Measurements from ENCODE around the gene DLGAP4. TPM values are rescaled to one million over a fixed set of nuclear protein-coding genes. Genes with fewer than 3 reads are reported as not detected.

Gene DLGAP4
- total RNA-seq, 2 experiments from 2014 or later: 19.9 to 23.6 TPM

GRCh38 chr20:36404435-36404978, 98.4 kb downstream of the DLGAP4 start:
- ATAC-seq (no peak), DNase-seq (no peak)
- Mint-ChIP-seq H3K4me1 (ENCODE audit: low read depth) (no peaks in the 10 kb centered on the region), H3K4me3 (no peak overlapping the region), H3K36me3 (ENCODE audit: low read depth) (no peaks in the 10 kb centered on the region), H3K27me3 (ENCODE audit: low read depth) (peaks cover 16% of the 10 kb centered on the region), H3K27ac (no peak overlapping the region), H3K9me3 (ENCODE audit: insufficient read depth) (no peaks in the 10 kb centered on the region)
- ChIA-PET CTCF (no interaction called here), POLR2A (no interaction called here)

GRCh38 chr20:36405255-36405654, 99.1 kb downstream of the DLGAP4 start:
- CTCF ChIA-PET: no interaction called here
- Mint-ChIP-seq H3K27me3 (ENCODE audit: low read depth) (peaks cover 16% of the 10 kb centered on the region), H3K4me3 (no peak overlapping the region), H3K36me3 (ENCODE audit: low read depth) (no peaks in the 10 kb centered on the region), H3K4me1 (ENCODE audit: low read depth) (no peaks in the 10 kb centered on the region), H3K9me3 (ENCODE audit: insufficient read depth) (no peaks in the 10 kb centered on the region), H3K27ac (no peak overlapping the region)
- POLR2A ChIA-PET: no interaction called here
- DNase-seq (no peak), ATAC-seq (no peak)

- no peaks in the 10 kb centered on the region for H3K36me3 Mint-ChIP-seq (ENCODE audit: low read depth)
- ATAC-seq: no peak
- H3K4me3 Mint-ChIP-seq: no peak overlapping the region
- H3K27me3 Mint-ChIP-seq (ENCODE audit: low read depth): peaks cover 6% of the 10 kb centered on the region
- no peak overlapping the region for H3K27ac Mint-ChIP-seq
- H3K9me3 Mint-ChIP-seq (ENCODE audit: insufficient read depth): no peaks in the 10 kb centered on the region
- no peaks in the 10 kb centered on the region for H3K4me1 Mint-ChIP-seq (ENCODE audit: low read depth)
- DNase-seq: no peak
- CTCF ChIA-PET: no interaction called here
- POLR2A ChIA-PET: no interaction called here
Observed at GRCh38 chr20:36407199-36407733, 101.1 kb downstream of the DLGAP4 start.

- H3K36me3 Mint-ChIP-seq (ENCODE audit: low read depth): no peaks in the 10 kb centered on the region
- no peaks in the 10 kb centered on the region for H3K4me1 Mint-ChIP-seq (ENCODE audit: low read depth)
- H3K9me3 Mint-ChIP-seq (ENCODE audit: insufficient read depth): no peaks in the 10 kb centered on the region
- H3K27ac Mint-ChIP-seq: no peak overlapping the region
- peaks cover 1% of the 10 kb centered on the region for H3K27me3 Mint-ChIP-seq (ENCODE audit: low read depth)
- ChIA-PET POLR2A (interaction anchor here (0.7 kb wide), 1 partner anchor 9 kb away, joined by 3 read pairs; no protein-coding TSS in a partner anchor), CTCF (no interaction called here)
- DNase-seq (no peak), ATAC-seq (no peak)
- no peak overlapping the region for H3K4me3 Mint-ChIP-seq
Observed at GRCh38 chr20:36408219-36408618, 102.1 kb downstream of the DLGAP4 start.

GRCh38 chr20:36411861-36412454, 105.8 kb downstream of the DLGAP4 start:
- ATAC-seq: no peak
- no peak overlapping the region for H3K27ac Mint-ChIP-seq

GRCh38 chr20:36415475-36416002, 109.4 kb downstream of the DLGAP4 start:
- H3K9me3 Mint-ChIP-seq (ENCODE audit: insufficient read depth): no peaks in the 10 kb centered on the region
- H3K4me1 Mint-ChIP-seq (ENCODE audit: low read depth): no peaks in the 10 kb centered on the region
- H3K27ac Mint-ChIP-seq: no peak overlapping the region
- ChIA-PET POLR2A (no interaction called here), CTCF (no interaction called here)
- DNase-seq (no peak), ATAC-seq (no peak)
- no peaks in the 10 kb centered on the region for H3K27me3 Mint-ChIP-seq (ENCODE audit: low read depth)
- H3K4me3 Mint-ChIP-seq: no peak overlapping the region
- H3K36me3 Mint-ChIP-seq (ENCODE audit: low read depth): no peaks in the 10 kb centered on the region

More at GRCh38 chr20:36411861-36412454, 105.8 kb downstream of the DLGAP4 start:
- no peaks in the 10 kb centered on the region for H3K4me1 Mint-ChIP-seq (ENCODE audit: low read depth)
- ChIA-PET CTCF (interaction anchor here (2.1 kb wide), 1 partner anchor 13 kb away, joined by 6 read pairs; no protein-coding TSS in a partner anchor), POLR2A (no interaction called here)
- no peaks in the 10 kb centered on the region for H3K36me3 Mint-ChIP-seq (ENCODE audit: low read depth)
- no peaks in the 10 kb centered on the region for H3K27me3 Mint-ChIP-seq (ENCODE audit: low read depth)
- no peak overlapping the region for H3K4me3 Mint-ChIP-seq
- no peak for DNase-seq
- H3K9me3 Mint-ChIP-seq (ENCODE audit: insufficient read depth): no peaks in the 10 kb centered on the region

- Mint-ChIP-seq H3K4me3 (no peak overlapping the region), H3K27ac (no peak overlapping the region), H3K9me3 (ENCODE audit: insufficient read depth) (no peaks in the 10 kb centered on the region), H3K4me1 (ENCODE audit: low read depth) (no peaks in the 10 kb centered on the region), H3K27me3 (ENCODE audit: low read depth) (peaks cover 2% of the 10 kb centered on the region), H3K36me3 (ENCODE audit: low read depth) (no peaks in the 10 kb centered on the region)
- DNase-seq: no peak
- POLR2A ChIA-PET: no interaction called here
- CTCF ChIA-PET: interaction anchor here (1.9 kb wide), 1 partner anchor 20 kb away, joined by 6 read pairs; no protein-coding TSS in a partner anchor
- ATAC-seq: no peak
Observed at GRCh38 chr20:36418711-36419110, 112.6 kb downstream of the DLGAP4 start.

- ATAC-seq (no peak), DNase-seq (no peak)
- Mint-ChIP-seq H3K27ac (no peak overlapping the region), H3K36me3 (ENCODE audit: low read depth) (no peaks in the 10 kb centered on the region), H3K27me3 (ENCODE audit: low read depth) (peaks cover 4% of the 10 kb centered on the region), H3K4me3 (no peak overlapping the region), H3K9me3 (ENCODE audit: insufficient read depth) (no peaks in the 10 kb centered on the region), H3K4me1 (ENCODE audit: low read depth) (no peaks in the 10 kb centered on the region)
- POLR2A ChIA-PET: no interaction called here
- CTCF ChIA-PET: no interaction called here
Observed at GRCh38 chr20:36421641-36422040, 115.5 kb downstream of the DLGAP4 start.

- no peak for DNase-seq
- Mint-ChIP-seq H3K27me3 (ENCODE audit: low read depth) (peaks cover 4% of the 10 kb centered on the region), H3K36me3 (ENCODE audit: low read depth) (no peaks in the 10 kb centered on the region), H3K4me3 (no peak overlapping the region), H3K9me3 (ENCODE audit: insufficient read depth) (no peaks in the 10 kb centered on the region), H3K27ac (no peak overlapping the region), H3K4me1 (ENCODE audit: low read depth) (no peaks in the 10 kb centered on the region)
- ChIA-PET POLR2A (no interaction called here), CTCF (no interaction called here)
- no peak for ATAC-seq
Observed at GRCh38 chr20:36424314-36424713, 118.2 kb downstream of the DLGAP4 start.

- ChIA-PET POLR2A (no interaction called here), CTCF (no interaction called here)
- Mint-ChIP-seq H3K27ac (no peak overlapping the region), H3K9me3 (ENCODE audit: insufficient read depth) (no peaks in the 10 kb centered on the region), H3K27me3 (ENCODE audit: low read depth) (peaks cover 6% of the 10 kb centered on the region), H3K4me1 (ENCODE audit: low read depth) (no peaks in the 10 kb centered on the region), H3K4me3 (no peak overlapping the region), H3K36me3 (ENCODE audit: low read depth) (no peaks in the 10 kb centered on the region)
- no peak for ATAC-seq
- no peak for DNase-seq
Observed at GRCh38 chr20:36425166-36425565, 119.0 kb downstream of the DLGAP4 start.

- Mint-ChIP-seq H3K36me3 (ENCODE audit: low read depth) (no peaks in the 10 kb centered on the region), H3K27me3 (ENCODE audit: low read depth) (peaks cover 4% of the 10 kb centered on the region), H3K4me3 (no peak overlapping the region), H3K4me1 (ENCODE audit: low read depth) (peaks cover 3% of the 10 kb centered on the region), H3K27ac (no peak overlapping the region), H3K9me3 (ENCODE audit: insufficient read depth) (no peaks in the 10 kb centered on the region)
- ChIA-PET POLR2A (no interaction called here), CTCF (no interaction called here)
- DNase-seq (no peak), ATAC-seq (no peak)
Observed at GRCh38 chr20:36431604-36432003, 125.5 kb downstream of the DLGAP4 start.

GRCh38 chr20:36432096-36432495, 126.0 kb downstream of the DLGAP4 start:
- no peak overlapping the region for H3K27ac Mint-ChIP-seq
- peaks cover 8% of the 10 kb centered on the region for H3K27me3 Mint-ChIP-seq (ENCODE audit: low read depth)
- H3K4me3 Mint-ChIP-seq: no peak overlapping the region
- peaks cover 7% of the 10 kb centered on the region for H3K4me1 Mint-ChIP-seq (ENCODE audit: low read depth)
- ATAC-seq: no peak
- ChIA-PET POLR2A (no interaction called here), CTCF (no interaction called here)
- H3K36me3 Mint-ChIP-seq (ENCODE audit: low read depth): no peaks in the 10 kb centered on the region
- no peaks in the 10 kb centered on the region for H3K9me3 Mint-ChIP-seq (ENCODE audit: insufficient read depth)
- no peak for DNase-seq

Data from activated CD8-positive, alpha-beta T cell treated with anti-CD3 and anti-CD28 coated beads, Interleukin-2, amount 10 ng/mL, durations not matched to agents 7 days and 5 days (primary cell).